Astrocyte of the spinal cord (primary cell): Measurements from ENCODE around the gene OR51E2.
A peak's percentile ranks its signal among the peaks of the same experiment; 100 is the strongest.

Experiments
- DNase-seq: peaks from one replicate; pipeline ENCODE4 v3.0.0; 2011; ENCODE audit warnings: low read depth, low spot score
- H3K4me3 ChIP-seq: 2 replicates; pipeline ENCODE4 v1.5.1; 2011; ENCODE audit warnings: low read depth, mild to moderate bottlenecking, low read length, moderate library complexity
- in situ Hi-C: cut with HindIII; loops from 2 replicates; pipeline ENCODE4 v1.10.0; 2017; ENCODE audit warnings: low sequenced_read_pairs
- TF ChIP-seq, protein P1 (sequence below): IDR thresholded peaks from 2 replicates; pipeline ENCODE4 v1.5.1; 2012; ENCODE audit warnings: low read depth, mild to moderate bottlenecking, low read length, inconsistent platforms

Gene OR51E2

DNA sequence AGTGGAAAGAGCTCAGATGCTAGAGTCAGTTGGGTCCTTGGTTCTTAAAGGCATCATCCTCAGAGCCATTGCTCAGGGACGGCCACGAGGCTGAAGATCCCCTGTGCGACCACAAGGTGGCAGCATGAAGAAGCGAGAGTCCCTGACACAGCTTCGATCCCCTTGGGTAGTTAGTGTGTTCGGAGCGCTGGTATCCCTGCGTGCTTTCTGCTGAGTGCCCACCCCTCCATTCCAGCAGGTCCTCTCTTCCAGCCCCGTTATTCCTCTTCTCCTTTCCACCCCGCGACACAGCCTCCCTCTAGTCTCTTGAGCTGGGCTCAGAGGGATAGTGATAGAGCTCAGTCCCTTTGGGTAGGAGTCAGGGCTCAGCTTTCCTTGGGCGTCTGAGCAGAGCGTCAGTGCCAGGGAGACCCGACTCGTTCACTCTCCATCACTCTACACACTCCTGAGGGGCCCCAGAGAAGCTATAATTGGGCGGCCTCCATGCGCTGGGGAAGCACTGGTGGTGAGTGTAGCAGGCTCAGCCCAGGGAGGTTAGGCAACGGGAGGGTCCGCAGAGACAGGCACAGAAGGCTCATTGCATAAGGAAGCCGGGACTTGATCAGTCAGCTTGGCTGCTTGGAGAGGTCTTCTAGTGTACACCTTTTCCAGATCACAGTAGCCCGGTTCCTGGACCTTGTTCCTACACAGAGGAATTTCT lies 60.5 kb downstream of the OR51E2 start, which contains the start of gene OR51D1:
Gene OR51D1, plus strand, starts transcription at position 516 of the 700 bp plus-strand sequence. CDS start 2,314 bp downstream, outside the sequence.
- TF ChIP-seq, protein P1, sequence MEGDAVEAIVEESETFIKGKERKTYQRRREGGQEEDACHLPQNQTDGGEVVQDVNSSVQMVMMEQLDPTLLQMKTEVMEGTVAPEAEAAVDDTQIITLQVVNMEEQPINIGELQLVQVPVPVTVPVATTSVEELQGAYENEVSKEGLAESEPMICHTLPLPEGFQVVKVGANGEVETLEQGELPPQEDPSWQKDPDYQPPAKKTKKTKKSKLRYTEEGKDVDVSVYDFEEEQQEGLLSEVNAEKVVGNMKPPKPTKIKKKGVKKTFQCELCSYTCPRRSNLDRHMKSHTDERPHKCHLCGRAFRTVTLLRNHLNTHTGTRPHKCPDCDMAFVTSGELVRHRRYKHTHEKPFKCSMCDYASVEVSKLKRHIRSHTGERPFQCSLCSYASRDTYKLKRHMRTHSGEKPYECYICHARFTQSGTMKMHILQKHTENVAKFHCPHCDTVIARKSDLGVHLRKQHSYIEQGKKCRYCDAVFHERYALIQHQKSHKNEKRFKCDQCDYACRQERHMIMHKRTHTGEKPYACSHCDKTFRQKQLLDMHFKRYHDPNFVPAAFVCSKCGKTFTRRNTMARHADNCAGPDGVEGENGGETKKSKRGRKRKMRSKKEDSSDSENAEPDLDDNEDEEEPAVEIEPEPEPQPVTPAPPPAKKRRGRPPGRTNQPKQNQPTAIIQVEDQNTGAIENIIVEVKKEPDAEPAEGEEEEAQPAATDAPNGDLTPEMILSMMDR, result peak; percentile 94
- DNase-seq, result peak; percentile 63
- in situ Hi-C loops, result no loop called here
- H3K4me3 ChIP-seq, result no peak within 1 kb of the TSS

DNA sequence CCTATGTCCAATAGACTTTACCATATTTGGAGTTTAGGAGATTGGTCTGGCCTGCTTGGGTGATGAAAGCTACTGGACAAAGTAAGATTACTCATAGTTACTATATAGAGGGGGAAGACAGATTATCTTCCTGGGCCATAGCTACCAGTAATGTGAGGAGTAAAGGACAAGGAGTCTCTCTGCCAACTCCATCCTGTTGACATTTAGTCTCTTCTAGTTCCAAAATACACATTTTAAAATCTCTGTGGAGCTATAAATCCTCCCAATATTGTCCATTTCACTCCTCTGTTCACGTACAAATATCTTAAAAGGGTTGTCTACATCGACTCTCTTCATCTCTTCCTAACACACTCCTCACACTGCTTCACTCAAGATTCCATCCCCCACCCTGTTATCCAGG lies 61.5 kb downstream of the OR51E2 start:
- DNase-seq, result no peak
- TF ChIP-seq, protein P1, result no peak
- H3K4me3 ChIP-seq, result no peak overlapping the region
- in situ Hi-C loops, result no loop called here
